B cell (primary cell): ENCODE measurements around the gene PER1. TPM values are rescaled to one million over a fixed set of nuclear protein-coding genes. Genes with fewer than 3 reads are reported as not detected.

Experiments used
- ATAC-seq: fragments of 200-7000 bp; cut with Tn5 transposase; one replicate; pipeline ENCODE4 v1.10.0; 2021; ENCODE audit warnings: low read depth, mild to moderate bottlenecking, moderate number of reproducible peaks, moderate library complexity
- CTCF ChIA-PET: fragments of 350-600 bp; sonication (Branson Sonifier 250); formaldehyde crosslinking; loops from one replicate; lab custom pipeline; 2021; ENCODE audit warnings: antibody characterized with exemption, inconsistent platforms; lab: Charles Lee
- POLR2A ChIA-PET: fragments of 350-600 bp; sonication (Branson Sonifier 250); formaldehyde crosslinking; loops from one replicate; lab custom pipeline; 2021; ENCODE audit warnings: antibody characterized with exemption; lab: Charles Lee
- DNase-seq: peaks from one replicate; pipeline ENCODE4 v3.0.0; 2013
- H2AFZ ChIP-seq: 2 replicates; pipeline ENCODE4 v1.6.1; 2012; ENCODE audit warnings: mild to moderate bottlenecking, low read depth, low read length; ENCODE audit not compliant: insufficient read depth, poor library complexity, severe bottlenecking
- H3K27ac ChIP-seq, 2 donors: 1 replicate in 1 of 2; 2 replicates in 1 of 2; pipeline ENCODE4 v1.5.1; 2012 to 2013; ENCODE audit warnings: low read length in 2 of 2, mild to moderate bottlenecking in 2 of 2, moderate library complexity in 1 of 2
- H3K27me3 ChIP-seq, 4 experiments: fragments of 200-600 bp in 1 of 4; sonication (generic) in 1 of 4; replicated peaks in 1 of 4; 1 replicate in 2 of 4; 2 replicates in 2 of 4; pipeline versions ENCODE4 v1.6.1 to v1.7.0; 2013 to 2016; ENCODE audit warnings: low read length in 3 of 4, mild to moderate bottlenecking in 2 of 4, mixed read lengths in 1 of 4, moderate library complexity in 1 of 4; ENCODE audit not compliant: insufficient read depth in 4 of 4, control insufficient read depth in 3 of 4; ENCODE audit errors: control extremely low read depth in 1 of 4
- H3K36me3 ChIP-seq, 2 experiments: replicated peaks in 1 of 2; 1 replicate in 1 of 2; 2 replicates in 1 of 2; pipeline versions ENCODE4 v1.6.1 to v1.7.1; 2013; ENCODE audit warnings: low read length in 1 of 2; ENCODE audit not compliant: insufficient read depth in 2 of 2, control insufficient read depth in 1 of 2; ENCODE audit errors: control extremely low read depth in 1 of 2, extremely low read depth in 1 of 2
- H3K4me1 ChIP-seq, 2 donors: fragments of 200-600 bp in 1 of 2; sonication (generic) in 1 of 2; 1 replicate in 1 of 2; 2 replicates in 1 of 2; pipeline versions ENCODE4 v1.5.1 to v1.6.1; 2013 to 2017; ENCODE audit warnings: low read length in 2 of 2; ENCODE audit not compliant: control insufficient read depth in 2 of 2, insufficient read depth in 2 of 2
- H3K4me2 ChIP-seq: replicated peaks from 2 replicates; pipeline ENCODE3; 2012; ENCODE audit warnings: mild to moderate bottlenecking, low read depth, low read length; ENCODE audit not compliant: poor library complexity, severe bottlenecking
- H3K4me3 ChIP-seq, 5 experiments: fragments of 200-600 bp in 1 of 5; sonication (generic) in 1 of 5; 1 replicate in 3 of 5; 2 replicates in 2 of 5; pipeline versions ENCODE4 v1.5.1 to v1.7.0; 2011 to 2016; ENCODE audit warnings: low read length in 4 of 5, mild to moderate bottlenecking in 4 of 5, low read depth in 2 of 5, control low read depth in 1 of 5, moderate library complexity in 1 of 5; ENCODE audit not compliant: insufficient read depth in 1 of 5; ENCODE audit errors: control extremely low read depth in 1 of 5, extremely low read depth in 1 of 5
- H3K79me2 ChIP-seq: fragments of 200-600 bp; sonication (generic); one replicate; pipeline ENCODE4 v1.6.0; 2016; ENCODE audit warnings: low read length; ENCODE audit not compliant: control insufficient read depth, insufficient read depth
- H3K9ac ChIP-seq: fragments of 200-600 bp; sonication (generic); 2 replicates; pipeline ENCODE4 v1.6.1; 2017; ENCODE audit warnings: mild to moderate bottlenecking, low read length, moderate library complexity
- H3K9me3 ChIP-seq, 3 donors: one replicate each; pipeline versions ENCODE4 v1.6.1 to v1.7.1; 2013; ENCODE audit warnings: low read length in 2 of 3; ENCODE audit not compliant: control insufficient read depth in 2 of 3, insufficient read depth in 1 of 3; ENCODE audit errors: control extremely low read depth in 1 of 3
- H4K20me1 ChIP-seq: 2 replicates; pipeline ENCODE4 v1.6.0; 2012; ENCODE audit warnings: mild to moderate bottlenecking, low read length; ENCODE audit not compliant: insufficient read depth, control insufficient read depth, poor library complexity, severe bottlenecking
- H3K27ac Mint-ChIP-seq: one replicate; pipeline ENCODE4 v1.8.0; 2021; ENCODE audit warnings: mixed read lengths
- H3K27me3 Mint-ChIP-seq: one replicate; pipeline ENCODE4 v1.8.0; 2021; ENCODE audit warnings: mixed read lengths
- H3K4me1 Mint-ChIP-seq: one replicate; pipeline ENCODE4 v1.8.0; 2021; ENCODE audit warnings: mixed read lengths
- H3K4me3 Mint-ChIP-seq: one replicate; pipeline ENCODE4 v1.8.0; 2021; ENCODE audit warnings: mixed read lengths
- H3K9me3 Mint-ChIP-seq: one replicate; pipeline ENCODE4 v1.8.0; 2022; ENCODE audit warnings: mixed read lengths; ENCODE audit not compliant: insufficient read depth
- CTCF ChIP-seq: fragments of 200-600 bp; IDR thresholded peaks from one replicate; pipeline ENCODE4 v1.8.0; 2022; ENCODE audit warnings: antibody characterized with exemption, mild to moderate bottlenecking
- EZH2 ChIP-seq: IDR thresholded peaks from 2 replicates; pipeline ENCODE4 v1.6.1; 2012; ENCODE audit warnings: borderline replicate concordance, low read depth, mild to moderate bottlenecking, moderate library complexity, low read length; ENCODE audit not compliant: insufficient read depth, poor library complexity, severe bottlenecking
- WGBS: methylation state at CpG from one replicate; pipeline ENCODE4 v1.1.5; 2013; ENCODE audit warnings: missing lambda C conversion rate; ENCODE audit not compliant: insufficient coverage; 5-methylcytosine and 5-hydroxymethylcytosine counted together
- intact Hi-C: fragments of 100-400 bp; cut with micrococcal nuclease; formaldehyde crosslinking; loops from one replicate; pipeline ENCODE4 v1.10.0; 2022
- polyA plus RNA-seq: library from polyadenylated mRNA; depleted of rRNA; stranded (reverse); fragments of >200 nt; gene quantifications from 2 replicates; pipeline ENCODE4 v1.2.3, GENCODE V29; 2012
- total RNA-seq, 2 donors: library from RNA; stranded (reverse); fragments of 120-200 nt in 1 of 2; gene quantifications; 1 replicate in 1 of 2; 2 replicates in 1 of 2; pipeline versions ENCODE4 v1.2.3 to v1.2.4, GENCODE V29; 2013 to 2022

Gene PER1
- total and polyA plus RNA-seq, 2 donors (not counting 1 experiment from before 2014, with no cell fraction given): 120 to 176 TPM

DNA sequence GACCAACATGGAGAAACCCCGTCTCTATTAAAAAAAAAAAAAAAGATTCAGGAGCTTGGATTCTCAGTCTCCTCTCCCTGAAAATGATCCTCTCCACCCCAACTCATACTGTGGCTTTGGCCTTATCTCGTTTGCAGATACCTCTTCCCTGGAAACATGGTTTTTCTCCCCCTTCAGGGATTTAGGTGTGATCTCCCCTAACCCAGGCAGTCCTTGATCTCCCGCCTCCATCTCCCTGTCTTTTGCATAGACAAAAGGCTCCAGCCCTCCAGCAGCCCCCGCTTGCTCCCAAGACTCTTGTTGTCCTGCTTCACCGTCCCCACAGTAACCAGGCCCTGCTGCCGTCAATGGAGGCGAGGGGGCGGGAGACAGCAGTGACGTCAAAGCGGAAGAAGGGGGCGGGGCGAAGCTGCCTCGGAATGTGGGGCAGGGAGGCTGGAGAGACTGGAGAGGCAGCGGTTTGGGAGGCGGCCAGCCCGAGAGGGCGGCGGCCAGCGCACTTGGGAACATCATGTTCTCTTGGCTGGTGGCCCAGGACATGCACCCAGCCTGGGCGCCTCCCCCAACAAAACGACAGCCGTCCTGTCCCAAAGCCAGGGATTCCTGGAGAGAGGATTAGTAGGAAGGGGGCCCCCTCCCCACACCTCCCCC, 1.9 kb upstream of the PER1 start:
- Histone ChIP-seq H3K27ac (peak overlapping the region; percentile 97 to 100), H3K4me2 (peak overlapping the region; percentile 88), H3K9me3 (peaks cover 0 to 6% (median 0%) of the 10 kb centered on the region in 3 donors), H4K20me1 (peaks cover 54% of the 10 kb centered on the region), H3K9ac (peak overlapping the region; percentile 19), H3K36me3 (peaks cover 0 to 14% of the 10 kb centered on the region in 2 experiments), H3K4me3 (peak overlapping the region in 2 of 5 experiments; percentile 0 to 96), H3K79me2 (peaks cover 50% of the 10 kb centered on the region), H3K4me1 (peaks cover 59 to 83% of the 10 kb centered on the region in 2 donors), H2AFZ (no peak overlapping the region), H3K27me3 (no peaks in the 10 kb centered on the region)
- Mint-ChIP-seq H3K9me3 (no peaks in the 10 kb centered on the region), H3K27me3 (no peaks in the 10 kb centered on the region), H3K4me1 (peaks cover 47% of the 10 kb centered on the region), H3K4me3 (no peak overlapping the region), H3K27ac (peak overlapping the region; percentile 82)
- intact Hi-C loops: no loop called here
- DNase-seq (peak; percentile 90), ATAC-seq (no peak)
- ChIA-PET POLR2A (interaction anchor here (0.6 to 5.6 kb wide), 9 partner anchors 15 to 467 kb away, joined by 3 to 36 read pairs (median 4); partner anchors contain the start of genes ALOXE3, AURKB, BORCS6 and TP53), CTCF (interaction anchor here (1.0 to 1.8 kb wide), 3 partner anchors 15 to 44 kb away, joined by 3 to 5 read pairs (median 4); no protein-coding TSS in a partner anchor)
- no peak for TF ChIP-seq CTCF
- TF ChIP-seq EZH2: no peak
- 9% methylated on average over 16 of the region's 22 CpGs for WGBS

DNA sequence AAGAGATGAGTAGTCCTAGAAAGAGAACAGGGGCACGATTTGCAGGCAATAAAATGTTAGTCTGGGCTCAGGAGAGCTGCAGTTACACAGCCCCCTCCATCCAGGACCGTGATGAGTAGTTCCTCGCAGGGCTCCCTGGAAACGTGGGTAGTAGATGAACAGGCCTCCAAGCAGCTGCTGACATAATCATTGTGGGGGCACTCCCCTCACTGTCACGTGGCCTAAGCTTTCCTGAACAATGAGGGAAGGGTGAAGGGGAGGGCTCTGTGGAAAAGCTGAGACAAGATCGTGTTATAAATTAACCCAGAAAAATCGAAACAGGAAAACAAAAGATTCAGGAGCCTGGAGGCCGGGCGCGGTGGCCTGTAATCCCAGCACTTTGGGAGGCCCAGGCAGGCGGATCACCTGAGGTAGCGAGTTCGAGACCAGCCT, 1.3 kb upstream of the PER1 start:
- ChIA-PET POLR2A (interaction anchor here (0.6 to 5.6 kb wide), 6 partner anchors 14 to 68 kb away, joined by 3 to 36 read pairs (median 4); partner anchors contain the start of genes ALOXE3 and BORCS6), CTCF (interaction anchor here (0.8 to 1.8 kb wide), 4 partner anchors 14 to 59 kb away, joined by 3 to 5 read pairs (median 4); no protein-coding TSS in a partner anchor)
- Mint-ChIP-seq H3K27ac (peak overlapping the region; percentile 79), H3K9me3 (no peaks in the 10 kb centered on the region), H3K4me3 (peak overlapping the region; percentile 94), H3K27me3 (no peaks in the 10 kb centered on the region), H3K4me1 (peaks cover 44% of the 10 kb centered on the region)
- Histone ChIP-seq H3K4me3 (peak overlapping the region in 1 of 5 experiments; percentile 96), H3K79me2 (peaks cover 51% of the 10 kb centered on the region), H3K9me3 (peaks cover 0 to 6% (median 0%) of the 10 kb centered on the region in 3 donors), H3K9ac (no peak overlapping the region), H4K20me1 (peaks cover 54% of the 10 kb centered on the region), H3K27ac (peak overlapping the region; percentile 42 to 97), H3K27me3 (no peaks in the 10 kb centered on the region), H3K4me1 (peaks cover 58 to 78% of the 10 kb centered on the region in 2 donors), H2AFZ (no peak overlapping the region), H3K36me3 (peaks cover 0 to 18% of the 10 kb centered on the region in 2 experiments), H3K4me2 (peak overlapping the region; percentile 88)
- 57% methylated on average over 9 of the region's 13 CpGs for WGBS
- peak; percentile 48 for DNase-seq
- TF ChIP-seq EZH2 (no peak), CTCF (no peak)
- intact Hi-C loops: no loop called here
- no peak for ATAC-seq
